Measurements from ENCODE around the gene BTG2.

The BTG2 gene

GRCh38 chr1:203276916-203277545 lies 28.3 kb upstream of the BTG2 start:
- DNase-seq (ENCODE audit: low spot score): no peak

- DNase-seq (ENCODE audit: low spot score): peak; percentile 96
Observed at GRCh38 chr1:203278082-203278884, 27.0 kb upstream of the BTG2 start.

- no peak for DNase-seq (ENCODE audit: low spot score)
Observed at GRCh38 chr1:203278885-203279406, 26.4 kb upstream of the BTG2 start.

- no peak for DNase-seq (ENCODE audit: low spot score)
Observed at GRCh38 chr1:203280061-203280460, 25.3 kb upstream of the BTG2 start.

- DNase-seq (ENCODE audit: low spot score): no peak
Observed at GRCh38 chr1:203281033-203281432, 24.3 kb upstream of the BTG2 start.

DNA sequence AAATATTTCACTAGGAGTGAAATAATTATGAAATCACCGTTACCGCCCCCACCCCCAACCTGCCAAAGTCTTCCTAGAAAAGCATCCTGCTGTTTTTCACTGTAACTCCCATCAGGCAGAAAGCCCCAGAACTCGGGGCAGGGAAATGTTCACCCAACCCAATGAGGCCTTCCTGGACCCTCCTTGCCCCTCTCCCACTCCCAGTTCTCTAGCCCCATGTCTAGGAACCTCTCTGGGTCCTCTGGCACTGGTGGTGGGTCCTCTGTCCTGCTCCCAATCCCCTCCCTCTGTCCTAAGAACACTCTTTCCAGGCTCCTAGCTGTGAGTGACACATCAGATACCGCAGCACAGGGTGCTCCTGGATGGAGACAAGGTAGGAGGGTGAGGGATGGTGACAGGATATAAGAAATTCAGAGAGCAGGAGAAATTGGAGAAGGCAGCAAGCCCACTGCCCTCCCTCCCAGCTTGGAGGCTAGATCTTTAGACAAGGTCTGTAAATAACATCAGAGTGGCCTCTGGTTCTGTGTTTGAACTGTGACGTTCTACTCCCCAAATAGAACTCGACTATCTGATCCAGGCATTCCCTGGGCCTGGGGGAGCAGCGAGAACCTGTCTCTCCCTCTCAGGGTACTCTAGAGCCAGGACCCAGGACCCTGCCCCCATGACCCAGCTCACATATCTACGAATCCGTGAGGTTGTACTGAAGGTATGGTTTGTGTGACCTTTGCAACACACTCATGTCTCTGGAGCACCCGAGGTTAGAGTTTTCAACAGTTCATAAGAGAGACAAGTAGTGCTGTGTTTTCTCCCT lies 23.3 kb upstream of the BTG2 start:
- DNase-seq (ENCODE audit: low spot score): no peak

- no peak for DNase-seq (ENCODE audit: low spot score)
Observed at GRCh38 chr1:203282720-203283542, 22.4 kb upstream of the BTG2 start.

- no peak for DNase-seq (ENCODE audit: low spot score)
Observed at GRCh38 chr1:203283597-203283996, 21.7 kb upstream of the BTG2 start.

- DNase-seq (ENCODE audit: low spot score): no peak
Observed at GRCh38 chr1:203284411-203285123, 20.8 kb upstream of the BTG2 start.

DNA sequence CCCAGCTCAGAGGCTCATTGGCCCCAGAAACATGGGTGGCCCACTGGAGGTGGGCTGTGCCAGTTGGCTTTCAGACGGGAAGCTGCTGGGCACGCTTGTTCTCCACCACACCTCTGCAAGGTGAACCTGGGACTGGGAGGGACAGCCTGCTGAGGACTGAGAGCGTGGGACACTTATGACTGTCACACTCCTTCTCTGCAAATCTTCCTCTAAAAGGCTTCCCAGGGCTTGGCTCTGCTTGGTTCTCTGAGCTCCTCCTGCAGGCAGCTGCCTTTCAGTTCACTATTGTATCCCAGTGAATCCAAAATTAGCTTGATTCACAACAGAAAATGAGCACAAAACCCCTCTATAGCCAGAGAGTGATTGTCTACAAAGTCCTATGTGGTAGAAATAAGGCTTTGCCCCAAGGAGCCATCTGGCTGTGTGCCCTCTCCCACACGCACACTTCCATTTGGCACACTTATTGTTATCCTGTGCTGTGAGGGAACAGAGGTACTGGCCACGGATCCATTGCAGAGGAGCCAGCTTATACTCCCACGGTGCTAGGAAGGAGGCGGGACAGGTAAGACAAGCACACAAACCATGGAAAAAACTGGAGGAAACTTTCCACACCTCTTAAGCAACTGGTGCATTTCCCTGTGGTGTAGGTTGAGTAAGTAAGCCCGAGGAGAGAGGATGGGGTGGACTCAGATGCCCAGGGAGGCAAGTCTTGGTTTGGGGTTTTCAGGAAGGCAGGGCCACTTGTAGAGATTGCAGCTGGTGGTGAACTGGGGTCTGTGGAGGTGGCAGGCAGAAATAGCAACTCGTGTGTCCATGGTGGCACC lies 18.9 kb upstream of the BTG2 start:
- peak; percentile 82 for DNase-seq (ENCODE audit: low spot score)

DNA sequence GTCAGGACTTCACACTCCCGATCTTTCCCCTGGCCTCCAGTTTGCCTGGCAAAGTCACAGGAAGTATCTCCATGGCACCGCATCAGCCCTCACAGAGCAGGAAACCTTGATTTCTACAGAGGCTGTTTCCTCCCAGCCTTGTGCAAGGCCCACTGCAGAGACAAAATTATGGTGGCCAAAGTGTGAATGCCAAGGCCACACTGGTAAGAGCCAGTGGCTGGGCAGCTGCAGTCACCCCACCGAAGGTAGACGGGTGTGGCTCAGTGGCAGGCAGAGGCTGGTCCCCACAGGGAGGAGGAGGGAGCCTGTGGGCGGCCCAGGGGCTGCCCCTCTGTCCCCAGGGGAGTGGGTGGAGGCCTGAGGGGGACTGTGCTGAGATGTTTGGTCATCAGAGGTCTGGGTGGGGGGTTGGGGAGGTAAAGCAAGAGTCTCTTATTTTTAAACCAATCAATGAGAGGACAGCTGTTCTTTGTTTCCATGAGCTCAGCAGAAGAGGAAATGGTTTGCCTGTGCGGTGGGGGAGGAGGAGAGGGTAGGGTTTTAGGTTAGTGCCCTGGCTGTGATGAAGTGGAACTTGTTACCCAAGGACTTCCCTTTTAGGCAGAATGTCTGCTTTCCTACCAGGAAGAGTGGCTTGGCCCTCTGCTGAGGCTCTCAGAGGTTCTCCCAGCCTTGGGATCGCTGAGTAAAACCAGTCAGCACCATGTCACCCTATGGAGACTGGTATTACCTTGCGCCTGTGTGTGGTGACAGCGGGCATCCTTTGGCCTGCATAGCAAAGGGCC lies 18.0 kb upstream of the BTG2 start:
- DNase-seq (ENCODE audit: low spot score): peak; percentile 83

DNA sequence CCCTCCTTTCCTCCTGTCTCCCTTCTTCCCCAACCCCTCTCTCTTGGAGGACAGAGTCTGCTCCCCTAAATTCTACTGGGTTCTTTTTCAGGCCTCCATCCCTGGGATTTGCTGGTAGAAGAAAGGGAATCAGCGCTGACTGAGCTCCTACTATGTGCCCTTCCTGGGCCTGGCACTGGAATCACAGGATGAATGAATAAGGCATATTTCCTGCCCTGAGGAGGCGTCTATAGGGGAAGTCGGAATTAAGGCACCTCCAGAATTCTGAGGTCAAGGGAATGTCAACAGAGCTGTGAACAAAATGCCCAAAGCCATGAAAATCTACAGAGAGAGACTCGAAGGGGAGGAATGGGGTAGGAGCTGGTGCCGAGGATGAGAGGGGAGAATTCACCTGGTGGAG lies 17.4 kb upstream of the BTG2 start:
- DNase-seq (ENCODE audit: low spot score): no peak

- DNase-seq (ENCODE audit: low spot score): no peak
Observed at GRCh38 chr1:203288400-203288799, 16.9 kb upstream of the BTG2 start.

DNA sequence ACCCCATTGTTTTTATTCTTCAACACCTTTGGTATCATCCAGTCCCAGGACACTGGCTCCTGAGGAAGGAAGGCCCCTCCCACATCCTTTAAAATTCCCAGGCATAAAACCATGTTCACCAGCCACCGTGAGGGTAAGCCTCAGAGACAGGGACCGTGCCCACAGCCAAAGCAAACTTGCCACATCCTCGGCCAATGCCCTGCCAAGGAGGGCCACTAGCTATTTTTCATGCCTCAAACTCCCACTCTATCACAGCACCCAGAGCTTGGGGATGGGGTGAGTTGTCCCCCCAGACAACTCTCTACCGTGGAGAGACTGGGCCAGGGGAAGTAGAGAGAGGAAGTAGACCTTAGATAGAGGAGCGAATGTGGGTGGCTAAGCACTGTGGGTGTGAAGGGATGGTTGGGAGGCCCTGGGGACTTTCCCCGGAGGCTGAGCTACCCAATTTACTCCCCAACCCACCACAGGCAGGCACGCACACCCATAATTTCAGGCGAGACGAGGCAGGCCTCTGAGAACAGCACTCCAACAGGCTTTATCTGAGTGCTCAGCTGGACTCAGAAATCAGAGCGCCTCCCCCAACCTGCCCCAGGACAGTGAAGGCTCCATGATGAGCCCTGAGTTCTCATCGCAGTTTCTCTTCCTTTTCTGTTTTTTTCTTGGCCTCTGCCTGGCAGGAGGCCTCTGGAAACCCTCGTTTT lies 15.9 kb upstream of the BTG2 start:
- DNase-seq (ENCODE audit: low spot score): peak; percentile 67

- no peak for DNase-seq (ENCODE audit: low spot score)
Observed at GRCh38 chr1:203289982-203290260, 15.4 kb upstream of the BTG2 start.

DNA sequence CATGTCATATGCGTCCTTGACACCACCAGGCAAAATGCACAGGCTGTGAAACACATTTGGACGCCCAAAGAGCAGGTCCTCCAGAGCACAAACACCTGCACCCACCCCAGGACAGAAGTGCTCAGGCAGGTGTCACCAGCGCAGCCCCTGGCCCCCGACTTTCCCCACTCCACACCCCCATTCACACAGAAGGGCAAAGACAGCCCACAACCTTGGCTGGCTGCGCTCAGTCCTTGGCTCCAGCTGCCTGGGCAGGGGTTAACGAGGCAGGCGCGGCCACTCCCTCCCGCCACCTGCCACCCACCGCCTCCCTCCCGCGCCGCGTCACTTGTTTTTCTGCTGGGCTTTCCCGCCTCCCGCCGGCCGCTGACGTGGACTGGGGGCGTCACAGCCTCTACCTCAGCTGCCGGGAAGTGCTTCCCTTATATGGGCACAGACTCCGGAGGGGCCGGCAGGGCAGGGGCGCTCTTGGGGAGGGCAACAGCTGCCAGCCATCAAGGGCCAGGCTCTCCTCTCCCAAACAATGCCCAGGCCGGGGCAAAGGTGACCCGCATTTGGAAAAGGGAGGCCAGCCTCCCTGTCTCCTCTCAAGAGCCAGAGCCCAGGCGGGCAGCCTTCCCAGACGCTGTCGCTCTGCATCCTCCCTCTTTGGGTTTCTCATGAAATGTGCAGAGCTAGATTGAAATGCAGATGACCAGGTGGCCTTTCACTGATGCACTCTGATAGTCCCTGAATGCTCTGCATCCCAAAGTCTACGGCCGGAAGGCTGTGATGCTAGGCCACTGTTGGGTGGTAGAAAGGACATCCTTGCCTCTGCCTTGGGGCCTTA lies 14.8 kb upstream of the BTG2 start:
- DNase-seq (ENCODE audit: low spot score): peak; percentile 96

DNA sequence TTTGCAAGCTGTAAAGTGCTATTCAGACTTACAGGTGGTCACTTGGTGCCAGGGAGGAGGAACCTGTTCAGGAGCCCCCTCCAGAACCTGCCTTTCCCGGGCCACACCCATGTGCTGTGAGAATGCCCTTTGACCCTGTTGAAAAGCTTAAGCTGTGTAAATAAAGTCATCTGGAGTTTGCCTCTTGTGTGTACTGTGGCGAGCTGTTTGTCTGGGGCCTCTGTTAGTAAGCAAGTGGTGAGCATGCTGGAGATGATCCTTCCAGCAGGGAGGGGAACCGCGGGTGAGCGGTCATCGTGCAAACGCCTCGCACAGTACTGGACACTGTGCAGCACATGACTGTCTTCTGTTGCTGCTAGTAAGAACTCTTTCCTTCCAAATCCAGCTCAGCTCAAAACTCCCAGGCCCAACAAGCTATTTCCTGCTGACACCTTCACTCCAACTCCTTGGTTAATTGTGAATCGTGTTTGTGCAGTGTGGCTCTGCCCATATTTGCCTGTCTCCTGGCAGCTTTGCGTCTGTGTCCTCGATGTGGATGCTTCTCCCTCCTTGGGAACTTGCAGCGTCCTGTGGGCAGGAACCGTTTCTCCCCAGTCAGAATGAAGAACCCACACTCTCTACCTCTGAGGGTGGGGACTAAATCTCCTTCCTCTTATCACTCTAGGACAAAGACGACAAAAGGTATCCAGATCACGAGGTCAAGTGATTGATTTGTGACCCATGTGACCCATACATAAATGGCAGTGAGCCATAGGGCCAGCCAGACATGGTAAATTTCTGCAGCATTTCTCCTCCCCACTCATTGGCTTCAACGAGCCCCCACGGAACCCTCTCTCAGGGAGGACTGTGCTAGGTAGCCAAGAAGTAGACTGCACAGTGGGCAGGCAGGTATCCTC lies 13.9 kb upstream of the BTG2 start:
- DNase-seq (ENCODE audit: low spot score): peak; percentile 66
